Mammary epithelial cell (primary cell): ENCODE results near the gene TMEM131L.

Source experiments
- CTCF ChIP-seq, 2 donors: IDR thresholded peaks in 1 of 2; conservative IDR thresholded peaks in 1 of 2; 2 replicates each; pipeline ENCODE4 v1.5.1; 2011 to 2012; ENCODE audit warnings: inconsistent platforms in 2 of 2, low read length in 2 of 2, mild to moderate bottlenecking in 2 of 2, control low read depth in 1 of 2, low read depth in 1 of 2; ENCODE audit not compliant: insufficient read depth in 1 of 2; ENCODE audit errors: extremely low read depth in 1 of 2
- EZH2 ChIP-seq: IDR thresholded peaks from 2 replicates; pipeline ENCODE4 v1.6.1; 2012; ENCODE audit warnings: low read length, inconsistent platforms, borderline replicate concordance

- TF ChIP-seq CTCF (conservative IDR thresholded peaks at IDR 0.05 in 1 of 2, IDR thresholded peaks at IDR 0.05 in 1 of 2; ENCODE audit: extremely low read depth in 1 of 2, insufficient read depth in 1 of 2, low read depth in 1 of 2, low read length in 2 of 2) (no peak), EZH2 (no peak)
Observed at GRCh38 chr4:153420361-153420760, 45.8 kb upstream of the TMEM131L start.
